ENCODE measurements around the gene GTF2A1.

GTF2A1 gene

GRCh38 chr14:81221579-81222102, 882 bp upstream of the GTF2A1 start:
- DNase-seq (ENCODE audit: low read depth in 1 of 2, low spot score in 1 of 2) = peak in 1 of 2 experiments; percentile 13
- in situ Hi-C loops (cut with HindIII; ENCODE audit: low pct_unique_long_range_greater_than_20kb, low sequenced_read_pairs) = no loop called here
- no peak for TF ChIP-seq JUND (IDR thresholded peaks at IDR 0.05; ENCODE audit: low read depth)

- DNase-seq (ENCODE audit: low read depth in 1 of 2, low spot score in 1 of 2) = no peak
- TF ChIP-seq JUND (IDR thresholded peaks at IDR 0.05; ENCODE audit: low read depth) = no peak
- in situ Hi-C loops (cut with HindIII; ENCODE audit: low pct_unique_long_range_greater_than_20kb, low sequenced_read_pairs) = no loop called here
Measured at GRCh38 chr14:81220580-81220829, 254 bp downstream of the GTF2A1 start.

GRCh38 chr14:81219759-81220579, 790 bp downstream of the GTF2A1 start:
- no peak for TF ChIP-seq JUND (IDR thresholded peaks at IDR 0.05; ENCODE audit: low read depth)
- peak in 1 of 2 experiments; percentile 48 for DNase-seq (ENCODE audit: low read depth in 1 of 2, low spot score in 1 of 2)
- in situ Hi-C loops (cut with HindIII; ENCODE audit: low pct_unique_long_range_greater_than_20kb, low sequenced_read_pairs) = no loop called here

GRCh38 chr14:81219210-81219758, 1.5 kb downstream of the GTF2A1 start:
- in situ Hi-C loops (cut with HindIII; ENCODE audit: low pct_unique_long_range_greater_than_20kb, low sequenced_read_pairs) = no loop called here
- peak; percentile 90 to 99 for DNase-seq (ENCODE audit: low read depth in 1 of 2, low spot score in 1 of 2)
- 0 out of 2 replicates have a peak, but pooled peaks have one; percentile 15 for TF ChIP-seq JUND (IDR thresholded peaks at IDR 0.05; ENCODE audit: low read depth)

- no peak for TF ChIP-seq JUND (IDR thresholded peaks at IDR 0.05; ENCODE audit: low read depth)
- peak in 1 of 2 experiments; percentile 65 for DNase-seq (ENCODE audit: low read depth in 1 of 2, low spot score in 1 of 2)
- in situ Hi-C loops (cut with HindIII; ENCODE audit: low pct_unique_long_range_greater_than_20kb, low sequenced_read_pairs) = no loop called here
Measured at GRCh38 chr14:81211844-81212243, 8.9 kb downstream of the GTF2A1 start.

- in situ Hi-C loops (cut with HindIII; ENCODE audit: low pct_unique_long_range_greater_than_20kb, low sequenced_read_pairs) = no loop called here
- TF ChIP-seq JUND (IDR thresholded peaks at IDR 0.05; ENCODE audit: low read depth) = no peak
Measured at GRCh38 chr14:81209167-81209836, 11.5 kb downstream of the GTF2A1 start.

GRCh38 chr14:81208489-81208888, 12.3 kb downstream of the GTF2A1 start:
- in situ Hi-C loops (cut with HindIII; ENCODE audit: low pct_unique_long_range_greater_than_20kb, low sequenced_read_pairs) = no loop called here
- TF ChIP-seq JUND (IDR thresholded peaks at IDR 0.05; ENCODE audit: low read depth) = no peak
- DNase-seq (ENCODE audit: low read depth in 1 of 2, low spot score in 1 of 2) = no peak

More at GRCh38 chr14:81209167-81209836, 11.5 kb downstream of the GTF2A1 start:
- DNase-seq (ENCODE audit: low read depth in 1 of 2, low spot score in 1 of 2) = no peak

- DNase-seq (ENCODE audit: low read depth in 1 of 2, low spot score in 1 of 2) = no peak
- no peak for TF ChIP-seq JUND (IDR thresholded peaks at IDR 0.05; ENCODE audit: low read depth)
- in situ Hi-C loops (cut with HindIII; ENCODE audit: low pct_unique_long_range_greater_than_20kb, low sequenced_read_pairs) = no loop called here
Measured at GRCh38 chr14:81206115-81206514, 14.6 kb downstream of the GTF2A1 start.

GRCh38 chr14:81205639-81206038, 15.1 kb downstream of the GTF2A1 start:
- in situ Hi-C loops (cut with HindIII; ENCODE audit: low pct_unique_long_range_greater_than_20kb, low sequenced_read_pairs) = no loop called here
- DNase-seq (ENCODE audit: low read depth in 1 of 2, low spot score in 1 of 2) = no peak
- TF ChIP-seq JUND (IDR thresholded peaks at IDR 0.05; ENCODE audit: low read depth) = no peak

- no peak for TF ChIP-seq JUND (IDR thresholded peaks at IDR 0.05; ENCODE audit: low read depth)
- in situ Hi-C loops (cut with HindIII; ENCODE audit: low pct_unique_long_range_greater_than_20kb, low sequenced_read_pairs) = no loop called here
- DNase-seq (ENCODE audit: low read depth in 1 of 2, low spot score in 1 of 2) = no peak
Measured at GRCh38 chr14:81200054-81200453, 20.7 kb downstream of the GTF2A1 start.

- in situ Hi-C loops (cut with HindIII; ENCODE audit: low pct_unique_long_range_greater_than_20kb, low sequenced_read_pairs) = no loop called here
- DNase-seq (ENCODE audit: low read depth in 1 of 2, low spot score in 1 of 2) = no peak
- no peak for TF ChIP-seq JUND (IDR thresholded peaks at IDR 0.05; ENCODE audit: low read depth)
Measured at GRCh38 chr14:81199084-81199483, 21.7 kb downstream of the GTF2A1 start.

GRCh38 chr14:81198651-81199050, 22.1 kb downstream of the GTF2A1 start:
- no peak for TF ChIP-seq JUND (IDR thresholded peaks at IDR 0.05; ENCODE audit: low read depth)
- in situ Hi-C loops (cut with HindIII; ENCODE audit: low pct_unique_long_range_greater_than_20kb, low sequenced_read_pairs) = no loop called here
- no peak for DNase-seq (ENCODE audit: low read depth in 1 of 2, low spot score in 1 of 2)
